Right atrium auricular region (tissue), 2 donors: ENCODE results near the gene MAGI1. TPM values are rescaled to one million over a fixed set of nuclear protein-coding genes. Genes with fewer than 3 reads are reported as not detected.

Experiments
- DNase-seq: peaks from one replicate; pipeline ENCODE4 v3.0.0-alpha.2; 2019; ENCODE audit warnings: low spot score
- H3K27ac ChIP-seq, 2 donors: fragments of 200-600 bp; sonication (generic); 1 replicate in 1 of 2; 2 replicates in 1 of 2; pipeline ENCODE4 v1.5.1; 2016 to 2019
- H3K27me3 ChIP-seq, 2 donors: fragments of 200-600 bp; sonication (generic); one replicate each; pipeline versions ENCODE4 v1.5.1 to v1.6.0; 2017 to 2019
- H3K36me3 ChIP-seq: fragments of 200-600 bp; sonication (generic); one replicate; pipeline ENCODE4 v1.5.1; 2016
- H3K4me1 ChIP-seq, 2 donors: fragments of 200-600 bp; sonication (generic); one replicate each; pipeline versions ENCODE4 v1.5.1 to v1.6.0; 2017 to 2019
- H3K4me3 ChIP-seq, 2 donors: fragments of 200-600 bp; sonication (generic); 1 replicate in 1 of 2; 2 replicates in 1 of 2; pipeline ENCODE4 v1.5.1; 2017 to 2019; ENCODE audit warnings: mild to moderate bottlenecking in 1 of 2, moderate library complexity in 1 of 2
- H3K9me3 ChIP-seq, 2 donors: fragments of 200-600 bp; sonication (generic); one replicate each; pipeline ENCODE4 v1.5.1; 2019
- total RNA-seq, 2 donors: library from RNA; depleted of rRNA; stranded (reverse); fragments of >200 nt; gene quantifications; one replicate each; pipeline ENCODE4 v1.1.0, GENCODE V29; 2016
- TF ChIP-seq, protein P1 (sequence below), 2 donors: fragments of 200-600 bp; sonication (generic); IDR thresholded peaks; one replicate each; pipeline ENCODE4 v1.5.1; 2019; ENCODE audit warnings: antibody characterized with exemption in 2 of 2

The MAGI1 gene
- total RNA-seq, 2 donors from 2014 or later = 28.5 to 34.8 TPM

- H3K27ac ChIP-seq = no peak overlapping the region
- H3K27me3 ChIP-seq = no peaks in the 10 kb centered on the region
- no peaks in the 10 kb centered on the region for H3K36me3 ChIP-seq
- TF ChIP-seq, protein P1, sequence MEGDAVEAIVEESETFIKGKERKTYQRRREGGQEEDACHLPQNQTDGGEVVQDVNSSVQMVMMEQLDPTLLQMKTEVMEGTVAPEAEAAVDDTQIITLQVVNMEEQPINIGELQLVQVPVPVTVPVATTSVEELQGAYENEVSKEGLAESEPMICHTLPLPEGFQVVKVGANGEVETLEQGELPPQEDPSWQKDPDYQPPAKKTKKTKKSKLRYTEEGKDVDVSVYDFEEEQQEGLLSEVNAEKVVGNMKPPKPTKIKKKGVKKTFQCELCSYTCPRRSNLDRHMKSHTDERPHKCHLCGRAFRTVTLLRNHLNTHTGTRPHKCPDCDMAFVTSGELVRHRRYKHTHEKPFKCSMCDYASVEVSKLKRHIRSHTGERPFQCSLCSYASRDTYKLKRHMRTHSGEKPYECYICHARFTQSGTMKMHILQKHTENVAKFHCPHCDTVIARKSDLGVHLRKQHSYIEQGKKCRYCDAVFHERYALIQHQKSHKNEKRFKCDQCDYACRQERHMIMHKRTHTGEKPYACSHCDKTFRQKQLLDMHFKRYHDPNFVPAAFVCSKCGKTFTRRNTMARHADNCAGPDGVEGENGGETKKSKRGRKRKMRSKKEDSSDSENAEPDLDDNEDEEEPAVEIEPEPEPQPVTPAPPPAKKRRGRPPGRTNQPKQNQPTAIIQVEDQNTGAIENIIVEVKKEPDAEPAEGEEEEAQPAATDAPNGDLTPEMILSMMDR (IDR thresholded peaks at IDR 0.05) = no peak
- H3K9me3 ChIP-seq = no peaks in the 10 kb centered on the region
- no peaks in the 10 kb centered on the region for H3K4me1 ChIP-seq
- no peak overlapping the region for H3K4me3 ChIP-seq
- no peak for DNase-seq
Measured at GRCh38 chr3:65347166-65347565, 691.6 kb downstream of the MAGI1 start.

DNA sequence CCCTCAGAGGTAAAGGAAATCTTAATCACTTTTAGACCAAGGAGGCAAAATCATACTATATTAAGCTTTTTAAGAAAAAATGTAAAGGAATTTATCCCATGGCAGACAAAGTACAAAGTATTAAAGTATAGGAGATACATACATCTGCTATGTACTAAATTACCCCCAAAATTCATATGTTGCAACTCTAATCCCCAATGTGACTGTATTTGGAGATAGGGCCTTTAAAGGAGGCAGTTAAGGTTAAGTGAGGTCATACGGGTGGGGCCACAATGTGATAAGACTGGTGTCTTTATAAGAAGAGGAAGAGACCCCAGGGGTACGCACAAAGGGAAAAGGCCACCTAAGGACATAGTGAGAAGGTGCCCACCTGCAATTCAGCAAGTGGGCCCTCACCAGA, 693.9 kb downstream of the MAGI1 start:
- no peak overlapping the region for H3K27ac ChIP-seq
- TF ChIP-seq, protein P1 (IDR thresholded peaks at IDR 0.05) = no peak
- H3K36me3 ChIP-seq = no peaks in the 10 kb centered on the region
- no peaks in the 10 kb centered on the region for H3K27me3 ChIP-seq
- no peak overlapping the region for H3K4me3 ChIP-seq
- no peaks in the 10 kb centered on the region for H3K9me3 ChIP-seq
- no peak for DNase-seq
- H3K4me1 ChIP-seq = no peaks in the 10 kb centered on the region

DNA sequence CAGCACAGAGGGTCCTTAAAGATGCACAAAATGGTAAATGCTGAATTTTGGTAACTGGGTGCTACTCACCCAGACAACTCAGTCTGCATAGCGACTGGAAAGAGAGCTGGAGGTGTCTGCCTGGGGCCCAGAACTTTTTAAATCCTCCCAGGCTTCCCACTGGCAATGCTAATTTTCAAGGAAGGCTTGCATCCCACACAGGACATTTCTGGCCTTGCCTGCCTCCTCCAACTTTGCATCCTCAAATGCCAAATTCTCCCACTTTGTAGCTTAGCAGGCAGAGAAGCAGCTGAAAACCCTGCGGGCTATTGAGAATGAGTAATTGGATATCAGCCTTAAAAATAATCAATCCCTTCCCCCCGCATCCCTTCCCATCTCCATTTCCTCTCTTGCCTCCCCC, 694.3 kb downstream of the MAGI1 start:
- TF ChIP-seq, protein P1 (IDR thresholded peaks at IDR 0.05) = no peak
- no peaks in the 10 kb centered on the region for H3K4me1 ChIP-seq
- no peaks in the 10 kb centered on the region for H3K9me3 ChIP-seq
- H3K36me3 ChIP-seq = no peaks in the 10 kb centered on the region
- no peak for DNase-seq
- H3K4me3 ChIP-seq = no peak overlapping the region
- H3K27me3 ChIP-seq = no peaks in the 10 kb centered on the region
- H3K27ac ChIP-seq = no peak overlapping the region

GRCh38 chr3:65343736-65344135, 695.0 kb downstream of the MAGI1 start:
- Histone ChIP-seq H3K27me3 (no peaks in the 10 kb centered on the region), H3K36me3 (no peaks in the 10 kb centered on the region), H3K4me1 (no peaks in the 10 kb centered on the region), H3K27ac (no peak overlapping the region), H3K9me3 (no peaks in the 10 kb centered on the region), H3K4me3 (no peak overlapping the region)
- TF ChIP-seq, protein P1 (IDR thresholded peaks at IDR 0.05) = no peak
- no peak for DNase-seq

DNA sequence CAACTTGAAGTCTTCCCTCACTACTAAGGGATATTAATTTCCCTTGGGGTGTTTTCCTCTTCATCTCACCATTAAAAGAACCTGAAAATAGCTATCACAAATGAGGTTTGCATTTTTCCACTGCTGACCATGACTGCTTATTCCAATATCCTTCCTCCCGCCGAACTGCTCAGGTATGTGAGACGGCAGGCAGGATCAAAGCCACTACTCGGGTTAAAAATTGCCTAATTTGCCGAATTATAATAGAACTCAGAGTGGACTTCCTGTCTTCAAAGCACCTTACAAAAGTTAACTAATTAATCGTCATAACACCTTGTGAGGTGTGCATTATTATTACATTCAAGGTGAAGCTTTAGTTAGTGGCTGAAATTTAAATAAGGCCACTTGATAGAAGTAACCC, 695.7 kb downstream of the MAGI1 start:
- H3K4me1 ChIP-seq = no peaks in the 10 kb centered on the region
- DNase-seq = no peak
- H3K27ac ChIP-seq = no peak overlapping the region
- no peaks in the 10 kb centered on the region for H3K27me3 ChIP-seq
- H3K4me3 ChIP-seq = no peak overlapping the region
- TF ChIP-seq, protein P1 (IDR thresholded peaks at IDR 0.05) = no peak
- H3K36me3 ChIP-seq = no peaks in the 10 kb centered on the region
- H3K9me3 ChIP-seq = no peaks in the 10 kb centered on the region

GRCh38 chr3:65342084-65342683, 696.5 kb downstream of the MAGI1 start:
- DNase-seq = no peak

More at GRCh38 chr3:65342084-65342683, 696.5 kb downstream of the MAGI1 start:
- TF ChIP-seq, protein P1 (IDR thresholded peaks at IDR 0.05) = peak; percentile 37 to 68
- H3K27ac ChIP-seq = no peak overlapping the region
- H3K9me3 ChIP-seq = no peaks in the 10 kb centered on the region
- H3K4me1 ChIP-seq = no peaks in the 10 kb centered on the region
- no peak overlapping the region for H3K4me3 ChIP-seq
- no peaks in the 10 kb centered on the region for H3K27me3 ChIP-seq
- H3K36me3 ChIP-seq = no peaks in the 10 kb centered on the region
